ENCODE measurements around the gene B3GNT3.

Gene B3GNT3

DNA sequence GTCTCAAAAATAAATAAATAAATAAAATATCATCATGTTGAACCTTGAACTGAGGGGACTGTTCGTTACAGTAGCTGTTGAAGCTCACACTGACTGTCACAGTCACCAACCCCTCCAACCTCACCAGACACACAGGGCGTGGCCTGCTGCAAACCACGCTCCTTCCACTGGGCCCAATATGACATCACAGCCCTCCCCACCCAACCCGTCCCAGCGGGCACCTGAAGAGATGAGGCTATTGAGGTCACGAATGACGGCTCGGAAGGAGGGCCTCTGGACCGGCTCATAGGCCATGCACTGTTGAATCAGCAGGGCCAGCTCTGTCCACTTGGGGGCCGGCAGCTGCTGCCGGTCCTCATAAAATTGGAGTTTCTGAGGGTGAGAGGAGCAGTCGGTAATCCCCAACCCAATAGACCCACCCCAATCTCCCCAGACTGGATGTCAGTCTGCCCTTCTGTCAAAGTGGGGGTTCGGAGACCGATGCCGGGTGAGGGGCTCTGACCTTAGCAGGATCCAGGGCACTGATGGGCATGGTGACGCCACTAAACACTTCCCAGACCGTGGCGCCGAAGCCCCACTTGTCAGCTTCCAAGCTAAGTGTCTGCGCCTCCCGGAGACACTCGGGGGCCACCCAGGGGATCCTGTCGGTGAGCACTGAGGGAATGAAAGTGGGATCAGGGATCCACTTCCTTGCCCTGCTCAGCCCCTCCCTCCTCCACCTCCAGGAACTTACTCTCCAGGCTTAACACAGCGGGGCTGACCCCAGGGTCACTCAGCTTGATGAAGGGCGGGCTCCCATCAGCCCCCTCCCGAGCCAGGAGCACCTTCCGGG is 39.6 kb downstream of the B3GNT3 start:
- no peak overlapping the region for H3K18ac ChIP-seq (ENCODE audit: low read depth in 1 of 2, low read length in 2 of 2)
- no peak overlapping the region for H3K9ac ChIP-seq (ENCODE audit: low read length)
- H3K4me1 ChIP-seq (ENCODE audit: control insufficient read depth, insufficient read depth, low read depth, low read length), result peaks cover 8% of the 10 kb centered on the region
- no peaks in the 10 kb centered on the region for H3K36me3 ChIP-seq (ENCODE audit: control insufficient read depth in 1 of 2, insufficient read depth in 2 of 2, low read depth in 1 of 2, low read length in 2 of 2)
- peaks cover 23 to 56% of the 10 kb centered on the region in 2 experiments for H3K27me3 ChIP-seq (ENCODE audit: control insufficient read depth in 1 of 2, insufficient read depth in 1 of 2, low read length in 2 of 2)
- H4K8ac ChIP-seq (ENCODE audit: low read length), result no peak overlapping the region
- H2BK12ac ChIP-seq (ENCODE audit: low read length in 2 of 2), result no peak overlapping the region
- no peak overlapping the region for H2BK15ac ChIP-seq (ENCODE audit: low read depth, poor library complexity, severe bottlenecking)
- no peak overlapping the region for H2AFZ ChIP-seq (ENCODE audit: low read depth, low read length)
- H2BK5ac ChIP-seq (ENCODE audit: low read depth, low read length, poor library complexity, severe bottlenecking), result no peak overlapping the region
- no peak overlapping the region for H3K4ac ChIP-seq (ENCODE audit: low read depth in 1 of 2, low read length in 2 of 2)
- no peak overlapping the region for H3K4me2 ChIP-seq (ENCODE audit: low read length, poor library complexity, severe bottlenecking)
- H3K79me1 ChIP-seq (replicated peaks; ENCODE audit: low read length, poor library complexity, severe bottlenecking), result no peaks in the 10 kb centered on the region
- H4K91ac ChIP-seq (ENCODE audit: low read length), result no peak overlapping the region
- no peak overlapping the region for H3K23ac ChIP-seq (ENCODE audit: low read length in 2 of 2)
- no peaks in the 10 kb centered on the region for H3K9me3 ChIP-seq (ENCODE audit: control insufficient read depth, low read length)
- no peak for DNase-seq
- no peak overlapping the region for H2BK120ac ChIP-seq (ENCODE audit: low read depth, low read length)
- H3K14ac ChIP-seq (ENCODE audit: low read length in 2 of 2), result no peak overlapping the region
- no peak overlapping the region for H2AK5ac ChIP-seq (ENCODE audit: low read length, severe bottlenecking)
- no peak overlapping the region for H3K4me3 ChIP-seq (ENCODE audit: insufficient read depth in 1 of 2, low read depth in 1 of 2, low read length in 2 of 2)
- no peak overlapping the region for H3K27ac ChIP-seq (ENCODE audit: low read length, poor library complexity, severe bottlenecking)
- 72% methylated on average over 25 of the region's 27 CpGs for WGBS

DNA sequence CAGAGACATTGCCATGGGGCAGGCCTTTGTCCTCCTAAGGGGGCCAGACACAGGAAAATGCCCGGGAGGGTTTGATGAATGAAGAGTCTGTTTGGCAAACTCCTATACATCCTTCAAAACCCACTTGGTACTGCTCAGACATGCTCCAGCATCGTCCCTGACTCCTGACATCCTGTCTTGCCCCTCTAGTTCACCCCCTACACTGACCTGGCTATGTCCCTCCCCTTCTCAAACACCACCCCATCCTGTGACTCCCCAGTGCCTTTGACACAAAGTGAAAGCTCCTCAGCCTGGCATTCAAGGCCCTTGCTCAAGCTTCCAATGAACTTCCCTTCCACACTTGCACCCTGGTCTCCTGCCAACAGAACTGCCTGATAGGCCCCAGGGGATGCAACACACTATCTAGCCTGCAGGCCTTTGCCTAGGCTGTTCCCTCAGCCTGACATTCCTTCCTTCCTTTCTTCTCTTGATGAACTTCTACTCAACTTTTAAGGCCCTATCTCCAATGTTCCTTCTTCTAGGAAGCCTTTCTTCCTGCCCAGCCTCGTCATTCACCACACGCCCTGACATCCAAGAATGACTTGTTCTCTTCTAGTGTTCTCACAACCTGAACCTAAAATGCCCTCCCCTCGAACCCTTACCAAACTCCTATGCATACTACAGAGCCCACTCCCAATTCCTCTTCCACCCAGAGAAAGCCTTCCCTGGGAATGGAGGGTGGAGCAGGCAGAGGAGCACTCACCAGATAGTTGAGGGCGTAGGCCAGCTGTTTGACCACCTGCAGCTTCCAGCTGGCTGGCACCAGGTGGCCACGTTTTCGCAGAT is 40.5 kb downstream of the B3GNT3 start:
- no peak overlapping the region for H3K27ac ChIP-seq (ENCODE audit: low read length, poor library complexity, severe bottlenecking)
- H3K23ac ChIP-seq (ENCODE audit: low read length in 2 of 2), result no peak overlapping the region
- H3K14ac ChIP-seq (ENCODE audit: low read length in 2 of 2), result no peak overlapping the region
- H3K4ac ChIP-seq (ENCODE audit: low read depth in 1 of 2, low read length in 2 of 2), result peak overlapping the region in 1 of 2 experiments; percentile 47
- no peak overlapping the region for H2BK15ac ChIP-seq (ENCODE audit: low read depth, poor library complexity, severe bottlenecking)
- H3K9ac ChIP-seq (ENCODE audit: low read length), result no peak overlapping the region
- no peak overlapping the region for H3K4me3 ChIP-seq (ENCODE audit: insufficient read depth in 1 of 2, low read depth in 1 of 2, low read length in 2 of 2)
- no peak overlapping the region for H4K91ac ChIP-seq (ENCODE audit: low read length)
- H3K9me3 ChIP-seq (ENCODE audit: control insufficient read depth, low read length), result no peaks in the 10 kb centered on the region
- H2BK12ac ChIP-seq (ENCODE audit: low read length in 2 of 2), result no peak overlapping the region
- H4K8ac ChIP-seq (ENCODE audit: low read length), result no peak overlapping the region
- H2AK5ac ChIP-seq (ENCODE audit: low read length, severe bottlenecking), result no peak overlapping the region
- no peak overlapping the region for H2BK5ac ChIP-seq (ENCODE audit: low read depth, low read length, poor library complexity, severe bottlenecking)
- H3K4me1 ChIP-seq (ENCODE audit: control insufficient read depth, insufficient read depth, low read depth, low read length), result peaks cover 2% of the 10 kb centered on the region
- peak; percentile 5 for DNase-seq
- H2BK120ac ChIP-seq (ENCODE audit: low read depth, low read length), result no peak overlapping the region
- no peak overlapping the region for H2AFZ ChIP-seq (ENCODE audit: low read depth, low read length)
- no peak overlapping the region for H3K18ac ChIP-seq (ENCODE audit: low read depth in 1 of 2, low read length in 2 of 2)
- WGBS, result 67% methylated on average over 8 of the region's 8 CpGs
- H3K4me2 ChIP-seq (ENCODE audit: low read length, poor library complexity, severe bottlenecking), result no peak overlapping the region
- peaks cover 20 to 56% of the 10 kb centered on the region in 2 experiments for H3K27me3 ChIP-seq (ENCODE audit: control insufficient read depth in 1 of 2, insufficient read depth in 1 of 2, low read length in 2 of 2)
- H3K79me1 ChIP-seq (replicated peaks; ENCODE audit: low read length, poor library complexity, severe bottlenecking), result no peaks in the 10 kb centered on the region
- no peaks in the 10 kb centered on the region for H3K36me3 ChIP-seq (ENCODE audit: control insufficient read depth in 1 of 2, insufficient read depth in 2 of 2, low read depth in 1 of 2, low read length in 2 of 2)

GRCh38 chr19:17836530-17836929 is 41.6 kb downstream of the B3GNT3 start:
- H4K91ac ChIP-seq (ENCODE audit: low read length), result no peak overlapping the region
- H3K18ac ChIP-seq (ENCODE audit: low read depth in 1 of 2, low read length in 2 of 2), result no peak overlapping the region
- 57% methylated on average over 4 of the region's 4 CpGs for WGBS
- peaks cover 7% of the 10 kb centered on the region for H3K4me1 ChIP-seq (ENCODE audit: control insufficient read depth, insufficient read depth, low read depth, low read length)
- no peak overlapping the region for H2AK5ac ChIP-seq (ENCODE audit: low read length, severe bottlenecking)
- DNase-seq, result no peak
- H3K4me3 ChIP-seq (ENCODE audit: insufficient read depth in 1 of 2, low read depth in 1 of 2, low read length in 2 of 2), result no peak overlapping the region
- no peak overlapping the region for H2BK5ac ChIP-seq (ENCODE audit: low read depth, low read length, poor library complexity, severe bottlenecking)
- H2BK120ac ChIP-seq (ENCODE audit: low read depth, low read length), result no peak overlapping the region
- no peak overlapping the region for H2BK12ac ChIP-seq (ENCODE audit: low read length in 2 of 2)
- H3K36me3 ChIP-seq (ENCODE audit: control insufficient read depth in 1 of 2, insufficient read depth in 2 of 2, low read depth in 1 of 2, low read length in 2 of 2), result no peaks in the 10 kb centered on the region
- peaks cover 24 to 59% of the 10 kb centered on the region in 2 experiments for H3K27me3 ChIP-seq (ENCODE audit: control insufficient read depth in 1 of 2, insufficient read depth in 1 of 2, low read length in 2 of 2)
- no peak overlapping the region for H3K14ac ChIP-seq (ENCODE audit: low read length in 2 of 2)
- no peak overlapping the region for H3K4ac ChIP-seq (ENCODE audit: low read depth in 1 of 2, low read length in 2 of 2)
- H3K23ac ChIP-seq (ENCODE audit: low read length in 2 of 2), result no peak overlapping the region
- H3K27ac ChIP-seq (ENCODE audit: low read length, poor library complexity, severe bottlenecking), result no peak overlapping the region
- no peak overlapping the region for H3K4me2 ChIP-seq (ENCODE audit: low read length, poor library complexity, severe bottlenecking)
- H2AFZ ChIP-seq (ENCODE audit: low read depth, low read length), result no peak overlapping the region
- H4K8ac ChIP-seq (ENCODE audit: low read length), result no peak overlapping the region
- no peaks in the 10 kb centered on the region for H3K79me1 ChIP-seq (replicated peaks; ENCODE audit: low read length, poor library complexity, severe bottlenecking)
- no peak overlapping the region for H2BK15ac ChIP-seq (ENCODE audit: low read depth, poor library complexity, severe bottlenecking)
- H3K9me3 ChIP-seq (ENCODE audit: control insufficient read depth, low read length), result no peaks in the 10 kb centered on the region
- H3K9ac ChIP-seq (ENCODE audit: low read length), result no peak overlapping the region

- Histone ChIP-seq H3K4me2 (ENCODE audit: low read length, poor library complexity, severe bottlenecking) (no peak overlapping the region), H2BK120ac (ENCODE audit: low read depth, low read length) (no peak overlapping the region), H3K23ac (ENCODE audit: low read length in 2 of 2) (no peak overlapping the region), H3K36me3 (ENCODE audit: control insufficient read depth in 1 of 2, insufficient read depth in 2 of 2, low read depth in 1 of 2, low read length in 2 of 2) (no peaks in the 10 kb centered on the region), H2AK5ac (ENCODE audit: low read length, severe bottlenecking) (no peak overlapping the region), H3K14ac (ENCODE audit: low read length in 2 of 2) (no peak overlapping the region), H3K18ac (ENCODE audit: low read depth in 1 of 2, low read length in 2 of 2) (no peak overlapping the region), H3K9me3 (ENCODE audit: control insufficient read depth, low read length) (no peaks in the 10 kb centered on the region), H3K4me3 (ENCODE audit: insufficient read depth in 1 of 2, low read depth in 1 of 2, low read length in 2 of 2) (no peak overlapping the region), H3K9ac (ENCODE audit: low read length) (no peak overlapping the region), H4K91ac (ENCODE audit: low read length) (no peak overlapping the region), H3K4ac (ENCODE audit: low read depth in 1 of 2, low read length in 2 of 2) (no peak overlapping the region), H2BK15ac (ENCODE audit: low read depth, poor library complexity, severe bottlenecking) (no peak overlapping the region), H3K79me1 (replicated peaks; ENCODE audit: low read length, poor library complexity, severe bottlenecking) (no peaks in the 10 kb centered on the region), H2BK5ac (ENCODE audit: low read depth, low read length, poor library complexity, severe bottlenecking) (no peak overlapping the region), H3K4me1 (ENCODE audit: control insufficient read depth, insufficient read depth, low read depth, low read length) (peaks cover 17% of the 10 kb centered on the region), H2BK12ac (ENCODE audit: low read length in 2 of 2) (no peak overlapping the region), H4K8ac (ENCODE audit: low read length) (no peak overlapping the region), H3K27me3 (ENCODE audit: control insufficient read depth in 1 of 2, insufficient read depth in 1 of 2, low read length in 2 of 2) (peaks cover 35 to 58% of the 10 kb centered on the region in 2 experiments), H2AFZ (ENCODE audit: low read depth, low read length) (no peak overlapping the region), H3K27ac (ENCODE audit: low read length, poor library complexity, severe bottlenecking) (no peak overlapping the region)
- DNase-seq, result no peak
- WGBS, result 82% methylated on average over 6 of the region's 7 CpGs
Observed at GRCh38 chr19:17837972-17838371, 43.0 kb downstream of the B3GNT3 start.
